Measurements from ENCODE around the gene CSTA. TPM values are rescaled to one million over a fixed set of nuclear protein-coding genes. Genes with fewer than 3 reads are reported as not detected.

The CSTA gene
- total and polyA plus RNA-seq, 2 of the 8 experiments (the other 6 are each of a cell fraction or from before 2014, with no cell fraction given), result not detected

GRCh38 chr3:122306622-122306953 lies 18.5 kb upstream of the CSTA start (continued):
- no peak for TF ChIP-seq CTCF (IDR thresholded peaks at IDR 0.05; ENCODE audit: control extremely low read depth in 1 of 3, insufficient read depth in 1 of 3, low read depth in 1 of 3, low read length in 3 of 3)

All from H1 (cell line).